Keratinocyte (primary cell): ENCODE measurements around the gene BAHCC1. TPM values are rescaled to one million over a fixed set of nuclear protein-coding genes. Genes with fewer than 3 reads are reported as not detected.

ENCODE experiments used
- DNase-seq: peaks from one replicate; pipeline ENCODE4 v3.0.0-alpha.2; 2011; ENCODE audit warnings: low read depth, missing footprints, low spot score
- FAIRE-seq: peaks from 2 replicates; lab custom pipeline; 2011; peaks lifted over from hg19 to GRCh38; lab: Jason Lieb, UNC
- H2AFZ ChIP-seq: 2 replicates; pipeline ENCODE4 v1.6.0; 2012; ENCODE audit warnings: low read length, control low read depth, inconsistent platforms; ENCODE audit not compliant: control insufficient read depth
- H3K27ac ChIP-seq: 2 replicates; pipeline ENCODE4 v1.5.1; 2011; ENCODE audit warnings: low read length; ENCODE audit not compliant: control insufficient read depth, insufficient read depth
- H3K27me3 ChIP-seq: 3 replicates; pipeline ENCODE4 v1.6.0; 2011; ENCODE audit warnings: low read length; ENCODE audit not compliant: control insufficient read depth, insufficient read depth; ENCODE audit errors: extremely low read depth
- H3K36me3 ChIP-seq, 2 experiments: 2 replicates in 1 of 2; 3 replicates in 1 of 2; pipeline ENCODE4 v1.5.1; 2011; ENCODE audit warnings: low read length in 2 of 2, mild to moderate bottlenecking in 1 of 2; ENCODE audit not compliant: control insufficient read depth in 2 of 2, insufficient read depth in 2 of 2; ENCODE audit errors: extremely low read depth in 1 of 2
- H3K4me1 ChIP-seq: 3 replicates; pipeline ENCODE4 v1.5.1; 2011; ENCODE audit warnings: low read length; ENCODE audit not compliant: control insufficient read depth, insufficient read depth; ENCODE audit errors: extremely low read depth
- H3K4me2 ChIP-seq: 3 replicates; pipeline ENCODE4 v1.6.0; 2011; ENCODE audit warnings: low read depth, low read length; ENCODE audit not compliant: control insufficient read depth, insufficient read depth; ENCODE audit errors: extremely low read depth
- H3K4me3 ChIP-seq, 3 experiments: fragments of 200-600 bp in 1 of 3; sonication (generic) in 1 of 3; 2 replicates in 2 of 3; 3 replicates in 1 of 3; pipeline ENCODE4 v1.5.1; 2011 to 2016; ENCODE audit warnings: low read length in 3 of 3, mild to moderate bottlenecking in 3 of 3, control low read depth in 2 of 3, inconsistent platforms in 1 of 3, low read depth in 1 of 3, mixed read lengths in 1 of 3, mixed run types in 1 of 3, moderate library complexity in 1 of 3; ENCODE audit not compliant: control insufficient read depth in 2 of 3, insufficient read depth in 2 of 3; ENCODE audit errors: extremely low read depth in 1 of 3
- H3K79me2 ChIP-seq: 2 replicates; pipeline ENCODE4 v1.6.0; 2012; ENCODE audit warnings: low read length; ENCODE audit not compliant: control insufficient read depth, insufficient read depth
- H3K9ac ChIP-seq: 3 replicates; pipeline ENCODE4 v1.6.0; 2011; ENCODE audit warnings: low read length; ENCODE audit not compliant: control insufficient read depth, insufficient read depth; ENCODE audit errors: extremely low read depth
- H3K9me1 ChIP-seq: 3 replicates; pipeline ENCODE4 v1.6.0; 2011; ENCODE audit warnings: low read length; ENCODE audit not compliant: control insufficient read depth, insufficient read depth; ENCODE audit errors: extremely low read depth
- H3K9me3 ChIP-seq: 2 replicates; pipeline ENCODE4 v1.5.1; 2012; ENCODE audit warnings: low read depth, low read length; ENCODE audit not compliant: control insufficient read depth
- H4K20me1 ChIP-seq: 3 replicates; pipeline ENCODE4 v1.6.0; 2011; ENCODE audit warnings: low read length; ENCODE audit not compliant: control insufficient read depth, insufficient read depth; ENCODE audit errors: extremely low read depth
- EZH2 ChIP-seq: IDR thresholded peaks from one replicate; pipeline ENCODE4 v1.6.1; 2012; ENCODE audit warnings: inconsistent platforms, mild to moderate bottlenecking, low read length, moderate library complexity
- dilution Hi-C: fragments of 300-500 bp; cut with MboI; formaldehyde crosslinking; loops from one replicate; pipeline ENCODE4 v1.7.0; 2020; ENCODE audit warnings: low sequenced_read_pairs; ENCODE audit not compliant: extremely low pct_ligation_motif_present
- polyA plus RNA-seq, 5 experiments: library from polyadenylated mRNA; depleted of rRNA in 3 of 5; stranded (reverse) in 3 of 5; stranded (forward) in 1 of 5; unstranded in 1 of 5; fragments of >200 nt; gene quantifications; 1 replicate in 1 of 5; 2 replicates in 3 of 5; 3 replicates in 1 of 5; pipeline versions ENCODE4 v1.2.1 to v1.2.3, GENCODE V29; 2011 to 2012; ENCODE audit warnings: missing spikeins in 2 of 5, low read depth in 1 of 5, low replicate concordance in 1 of 5
- TF ChIP-seq, protein P1 (sequence below), 3 experiments: IDR thresholded peaks in 1 of 3; conservative IDR thresholded peaks in 1 of 3; optimal IDR thresholded peaks in 1 of 3; 2 replicates in 2 of 3; 3 replicates in 1 of 3; pipeline versions ENCODE3 to v1.5.1; 2011; ENCODE audit warnings: low read length in 3 of 3, mild to moderate bottlenecking in 3 of 3, moderate library complexity in 2 of 3, control low read depth in 1 of 3, inconsistent platforms in 1 of 3; ENCODE audit not compliant: insufficient read depth in 2 of 3; ENCODE audit errors: extremely low read depth in 1 of 3

BAHCC1 gene
- polyA plus RNA-seq, 1 donor (not counting 4 experiments of a cell fraction or from before 2014, with no cell fraction given), result 0.52 TPM

- Histone ChIP-seq H3K79me2 (no peaks in the 10 kb centered on the region), H3K9me1 (no peaks in the 10 kb centered on the region), H3K9ac (no peak overlapping the region), H3K4me3 (no peak overlapping the region), H3K9me3 (no peaks in the 10 kb centered on the region), H3K27ac (no peak overlapping the region), H3K27me3 (no peaks in the 10 kb centered on the region), H3K4me1 (no peaks in the 10 kb centered on the region), H3K4me2 (no peak overlapping the region), H3K36me3 (no peaks in the 10 kb centered on the region), H2AFZ (no peak overlapping the region), H4K20me1 (no peaks in the 10 kb centered on the region)
- TF ChIP-seq, protein P1, sequence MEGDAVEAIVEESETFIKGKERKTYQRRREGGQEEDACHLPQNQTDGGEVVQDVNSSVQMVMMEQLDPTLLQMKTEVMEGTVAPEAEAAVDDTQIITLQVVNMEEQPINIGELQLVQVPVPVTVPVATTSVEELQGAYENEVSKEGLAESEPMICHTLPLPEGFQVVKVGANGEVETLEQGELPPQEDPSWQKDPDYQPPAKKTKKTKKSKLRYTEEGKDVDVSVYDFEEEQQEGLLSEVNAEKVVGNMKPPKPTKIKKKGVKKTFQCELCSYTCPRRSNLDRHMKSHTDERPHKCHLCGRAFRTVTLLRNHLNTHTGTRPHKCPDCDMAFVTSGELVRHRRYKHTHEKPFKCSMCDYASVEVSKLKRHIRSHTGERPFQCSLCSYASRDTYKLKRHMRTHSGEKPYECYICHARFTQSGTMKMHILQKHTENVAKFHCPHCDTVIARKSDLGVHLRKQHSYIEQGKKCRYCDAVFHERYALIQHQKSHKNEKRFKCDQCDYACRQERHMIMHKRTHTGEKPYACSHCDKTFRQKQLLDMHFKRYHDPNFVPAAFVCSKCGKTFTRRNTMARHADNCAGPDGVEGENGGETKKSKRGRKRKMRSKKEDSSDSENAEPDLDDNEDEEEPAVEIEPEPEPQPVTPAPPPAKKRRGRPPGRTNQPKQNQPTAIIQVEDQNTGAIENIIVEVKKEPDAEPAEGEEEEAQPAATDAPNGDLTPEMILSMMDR (optimal IDR thresholded peaks at IDR 0.05 in 1 of 3, IDR thresholded peaks at IDR 0.05 in 1 of 3, conservative IDR thresholded peaks at IDR 0.05 in 1 of 3; ENCODE audit: extremely low read depth in 1 of 3, insufficient read depth in 2 of 3, low read length in 3 of 3), result no peak
- TF ChIP-seq EZH2, result no peak
- dilution Hi-C loops, result no loop called here
- no peak for DNase-seq
- FAIRE-seq, result no peak
These were observed 74.0 kb downstream of the BAHCC1 start for GRCh38 chr17:81469266-81469665.

DNA sequence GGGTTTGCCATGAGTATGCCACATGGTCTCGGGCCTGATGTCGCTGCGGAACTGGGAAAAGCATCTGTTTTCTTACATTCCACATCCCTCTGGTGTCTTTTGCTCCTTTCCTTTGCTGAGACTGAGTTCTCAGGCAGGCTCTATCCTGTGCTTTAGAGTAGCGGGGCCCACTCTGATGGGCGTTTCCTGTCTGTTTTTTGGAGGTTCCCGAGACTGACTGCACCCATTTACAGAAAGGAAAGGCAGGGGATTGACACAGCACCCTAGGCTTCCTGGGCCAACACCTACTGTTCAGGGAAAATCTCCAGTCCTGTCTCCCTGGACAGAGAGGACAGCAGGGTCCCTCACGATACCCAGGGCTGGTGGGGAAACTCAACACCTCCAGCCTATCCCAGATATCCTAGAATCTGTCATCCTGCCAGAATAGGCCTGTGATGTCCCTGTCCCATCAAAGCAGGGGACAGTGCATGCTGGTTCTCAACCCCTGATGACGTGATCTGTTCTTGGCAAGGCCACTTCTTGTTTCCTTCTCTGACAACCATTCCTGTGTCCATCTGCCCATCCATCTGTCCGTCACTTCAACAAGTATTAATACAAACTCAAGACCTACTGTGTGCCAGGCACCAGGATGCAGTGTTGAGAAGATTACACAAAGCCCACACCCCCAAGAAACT, 75.2 kb downstream of the BAHCC1 start:
- no peak for TF ChIP-seq EZH2
- TF ChIP-seq, protein P1 (optimal IDR thresholded peaks at IDR 0.05 in 1 of 3, IDR thresholded peaks at IDR 0.05 in 1 of 3, conservative IDR thresholded peaks at IDR 0.05 in 1 of 3; ENCODE audit: extremely low read depth in 1 of 3, insufficient read depth in 2 of 3, low read length in 3 of 3), result no peak
- dilution Hi-C loops, result no loop called here
- H3K4me3 ChIP-seq, result no peak overlapping the region
- H3K27ac ChIP-seq, result no peak overlapping the region
- no peaks in the 10 kb centered on the region for H3K79me2 ChIP-seq
- no peaks in the 10 kb centered on the region for H3K9me3 ChIP-seq
- no peaks in the 10 kb centered on the region for H3K27me3 ChIP-seq
- DNase-seq, result no peak
- H2AFZ ChIP-seq, result no peak overlapping the region
- H3K4me1 ChIP-seq, result no peaks in the 10 kb centered on the region
- H4K20me1 ChIP-seq, result no peaks in the 10 kb centered on the region
- H3K36me3 ChIP-seq, result no peaks in the 10 kb centered on the region
- H3K9ac ChIP-seq, result no peak overlapping the region
- no peak overlapping the region for H3K4me2 ChIP-seq
- FAIRE-seq, result no peak
- H3K9me1 ChIP-seq, result no peaks in the 10 kb centered on the region
